ENCODE results near the gene IARS2.

- TF ChIP-seq CTCF (IDR thresholded peaks at IDR 0.05), result no peak
- TF ChIP-seq POLR2AphosphoS5 (IDR thresholded peaks at IDR 0.05; ENCODE audit: low read depth, low read length), result no peak
- TF ChIP-seq SIN3A (IDR thresholded peaks at IDR 0.05; ENCODE audit: borderline replicate concordance, insufficient read depth, low read depth, low read length), result no peak
- no peak for TF ChIP-seq REST (IDR thresholded peaks at IDR 0.05; ENCODE audit: insufficient read depth in 1 of 2, low read depth in 2 of 2, low read length in 1 of 2)
- no peak for TF ChIP-seq TCF7L2 (IDR thresholded peaks at IDR 0.05; ENCODE audit: low read depth, low read length)
These were observed 55.8 kb downstream of the IARS2 start for GRCh38 chr1:220149742-220150141.

Measured in Panc1 (cell line).